Type B pancreatic cell (in vitro differentiated cells): ENCODE measurements around the gene H2BK1. TPM values are rescaled to one million over a fixed set of nuclear protein-coding genes. Genes with fewer than 3 reads are reported as not detected.

Experiments used
- DNase-seq: peaks from one replicate; pipeline ENCODE4 v3.0.0; 2021; ENCODE audit warnings: mixed read lengths; ENCODE audit not compliant: unreplicated experiment; ENCODE audit errors: extremely low spot score
- H3K27ac Mint-ChIP-seq: 2 replicates; pipeline ENCODE4 v1.8.0; 2021; ENCODE audit warnings: mild to moderate bottlenecking, mixed read lengths
- H3K27me3 Mint-ChIP-seq: 2 replicates; pipeline ENCODE4 v1.8.0; 2021; ENCODE audit warnings: mixed read lengths
- H3K36me3 Mint-ChIP-seq: 2 replicates; pipeline ENCODE4 v1.8.0; 2021; ENCODE audit warnings: mixed read lengths
- H3K4me1 Mint-ChIP-seq: one replicate; pipeline ENCODE4 v1.8.0; 2021; ENCODE audit warnings: mixed read lengths; ENCODE audit not compliant: unreplicated experiment
- H3K4me3 Mint-ChIP-seq: 2 replicates; pipeline ENCODE4 v1.8.0; 2021; ENCODE audit warnings: mild to moderate bottlenecking, mixed read lengths
- H3K9me3 Mint-ChIP-seq: 2 replicates; pipeline ENCODE4 v1.8.0; 2021; ENCODE audit warnings: mixed read lengths
- CTCF ChIP-seq: fragments of 200-600 bp; sonication (generic); conservative IDR thresholded peaks from 2 replicates; pipeline ENCODE4 v1.5.0; 2021; ENCODE audit warnings: antibody characterized with exemption, mild to moderate bottlenecking
- total RNA-seq: library from RNA; stranded (reverse); gene quantifications from 2 replicates; pipeline ENCODE4 v1.2.1, GENCODE V29; 2021; ENCODE audit warnings: low replicate concordance

Gene H2BK1
- total RNA-seq, 1 donor from 2014 or later: not detected

- peak overlapping the region; percentile 43 for H3K27ac Mint-ChIP-seq
- DNase-seq: no peak
- H3K27me3 Mint-ChIP-seq: peaks cover 10% of the 10 kb centered on the region
- H3K9me3 Mint-ChIP-seq: no peaks in the 10 kb centered on the region
- no peaks in the 10 kb centered on the region for H3K36me3 Mint-ChIP-seq
- peaks cover 34% of the 10 kb centered on the region for H3K4me1 Mint-ChIP-seq
- TF ChIP-seq CTCF: no peak
- H3K4me3 Mint-ChIP-seq: peak overlapping the region; percentile 96
Observed at GRCh38 chr7:151246851-151247580, 36.7 kb upstream of the H2BK1 start.

GRCh38 chr7:151246102-151246850 is 36.0 kb upstream of the H2BK1 start:
- H3K27ac Mint-ChIP-seq: no peak overlapping the region
- no peak for TF ChIP-seq CTCF
- no peak for DNase-seq
- peak overlapping the region; percentile 96 for H3K4me3 Mint-ChIP-seq
- H3K27me3 Mint-ChIP-seq: peaks cover 10% of the 10 kb centered on the region
- no peaks in the 10 kb centered on the region for H3K9me3 Mint-ChIP-seq
- no peaks in the 10 kb centered on the region for H3K36me3 Mint-ChIP-seq
- H3K4me1 Mint-ChIP-seq: peaks cover 33% of the 10 kb centered on the region

- H3K9me3 Mint-ChIP-seq: no peaks in the 10 kb centered on the region
- DNase-seq: no peak
- H3K36me3 Mint-ChIP-seq: no peaks in the 10 kb centered on the region
- H3K27ac Mint-ChIP-seq: no peak overlapping the region
- peak; percentile 83 for TF ChIP-seq CTCF
- H3K27me3 Mint-ChIP-seq: peaks cover 9% of the 10 kb centered on the region
- H3K4me1 Mint-ChIP-seq: peaks cover 31% of the 10 kb centered on the region
- peak overlapping the region; percentile 74 for H3K4me3 Mint-ChIP-seq
Observed at GRCh38 chr7:151245360-151246101, 35.2 kb upstream of the H2BK1 start.

GRCh38 chr7:151244841-151245346 is 34.6 kb upstream of the H2BK1 start:
- Mint-ChIP-seq H3K27ac (no peak overlapping the region), H3K4me1 (peaks cover 27% of the 10 kb centered on the region), H3K36me3 (no peaks in the 10 kb centered on the region), H3K9me3 (no peaks in the 10 kb centered on the region), H3K27me3 (peaks cover 7% of the 10 kb centered on the region), H3K4me3 (peak overlapping the region; percentile 67)
- no peak for TF ChIP-seq CTCF
- no peak for DNase-seq

- H3K4me1 Mint-ChIP-seq: peaks cover 25% of the 10 kb centered on the region
- H3K4me3 Mint-ChIP-seq: peak overlapping the region; percentile 67
- H3K9me3 Mint-ChIP-seq: no peaks in the 10 kb centered on the region
- no peak overlapping the region for H3K27ac Mint-ChIP-seq
- TF ChIP-seq CTCF: peak; percentile 95
- peaks cover 6% of the 10 kb centered on the region for H3K27me3 Mint-ChIP-seq
- no peaks in the 10 kb centered on the region for H3K36me3 Mint-ChIP-seq
- no peak for DNase-seq
Observed at GRCh38 chr7:151244196-151244840, 34.0 kb upstream of the H2BK1 start.
